HK-2 (cell line): Measurements from ENCODE around the gene TAX1BP1.

Experiments used
- DNase-seq: peaks from one replicate; pipeline ENCODE4 v3.0.0-alpha.2; 2018; ENCODE audit not compliant: unreplicated experiment

The TAX1BP1 gene

DNA sequence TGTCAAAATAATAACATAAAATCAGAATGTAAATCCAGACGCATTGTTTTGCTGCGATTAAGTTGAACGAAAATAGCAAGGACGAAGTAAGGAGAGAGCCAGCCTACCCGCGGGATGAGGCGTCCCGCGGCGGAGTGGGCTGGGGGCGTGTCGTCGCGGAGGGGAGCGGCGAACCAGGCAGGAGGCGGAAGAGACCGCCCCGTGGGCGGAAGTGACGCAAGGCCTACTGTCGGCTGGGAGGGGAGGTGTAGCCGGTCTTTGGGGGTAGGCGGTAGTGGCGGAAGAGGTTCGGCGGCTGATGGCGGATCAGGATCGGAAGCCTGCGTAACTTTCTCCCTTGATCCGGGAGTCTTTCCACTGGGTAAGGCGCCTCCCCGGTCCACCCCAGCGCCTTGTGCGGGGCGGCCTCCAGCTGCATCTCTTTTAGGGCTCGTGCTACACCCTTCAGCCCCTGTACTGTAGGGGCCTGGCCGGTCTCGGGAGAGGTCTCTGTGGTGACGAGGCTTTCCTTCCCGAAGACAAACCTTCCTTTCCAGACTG, at the start of gene TAX1BP1:
Gene TAX1BP1 (plus strand): TSS at position 254 of the 540 bp plus-strand sequence. CDS start 8,363 bp downstream, outside the sequence.
- peak; percentile 92 for DNase-seq

DNA sequence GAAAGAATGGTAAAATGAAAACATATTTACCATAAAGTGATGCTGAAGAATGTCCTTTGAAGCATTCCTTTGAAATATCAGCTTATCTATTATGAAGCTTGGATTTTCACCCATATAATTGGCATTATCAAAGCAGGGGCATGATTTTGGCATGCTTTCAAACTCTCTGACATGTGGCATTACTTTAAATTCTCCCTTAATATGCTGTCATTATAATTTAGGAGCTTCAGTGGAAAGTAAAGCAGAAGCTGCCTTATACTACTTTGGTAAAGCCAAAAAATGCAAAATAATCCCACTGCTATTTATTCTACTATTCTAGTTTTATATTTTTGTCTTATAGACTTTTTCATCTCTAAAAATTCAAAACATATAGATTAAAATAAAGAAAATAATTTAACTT, 49.3 kb upstream of the TAX1BP1 start:
- no peak for DNase-seq

DNA sequence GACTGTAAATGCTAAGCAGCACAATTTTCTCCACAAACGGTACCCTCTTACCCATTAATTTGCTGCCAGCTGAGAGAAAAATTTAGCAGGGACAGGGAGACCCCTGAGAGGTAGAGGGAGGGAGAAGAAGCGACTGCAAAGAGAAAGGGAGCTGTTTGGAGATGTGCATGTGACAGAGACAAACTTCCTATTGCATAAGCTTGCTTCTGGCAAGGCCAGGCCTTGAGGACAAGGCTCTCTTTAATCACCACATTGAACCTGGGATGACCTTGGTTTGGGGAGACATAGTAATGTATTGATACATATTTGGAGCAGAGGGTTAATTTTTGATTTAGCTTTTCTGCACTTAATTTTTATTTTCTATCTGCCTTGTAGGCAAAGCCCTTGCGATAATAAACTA, 46.2 kb upstream of the TAX1BP1 start:
- no peak for DNase-seq

DNA sequence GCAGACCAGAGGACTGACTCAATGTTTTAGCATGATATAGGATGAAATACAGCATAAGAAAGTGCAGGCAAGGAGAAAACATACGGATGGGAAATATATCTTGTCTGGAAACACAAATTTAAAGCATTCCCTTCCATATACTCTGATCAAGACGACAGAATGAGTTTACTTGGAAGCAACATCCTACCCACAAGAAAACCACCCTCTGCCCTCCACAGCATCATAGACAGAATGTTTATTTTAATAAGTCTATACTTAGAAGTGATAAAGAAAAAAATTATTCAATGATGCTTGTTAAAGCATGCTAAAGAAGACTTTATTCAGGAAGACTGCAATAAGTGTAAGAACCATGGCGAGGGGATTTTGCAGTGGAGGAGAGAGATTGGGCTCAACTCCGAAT, 44.9 kb upstream of the TAX1BP1 start:
- no peak for DNase-seq

DNA sequence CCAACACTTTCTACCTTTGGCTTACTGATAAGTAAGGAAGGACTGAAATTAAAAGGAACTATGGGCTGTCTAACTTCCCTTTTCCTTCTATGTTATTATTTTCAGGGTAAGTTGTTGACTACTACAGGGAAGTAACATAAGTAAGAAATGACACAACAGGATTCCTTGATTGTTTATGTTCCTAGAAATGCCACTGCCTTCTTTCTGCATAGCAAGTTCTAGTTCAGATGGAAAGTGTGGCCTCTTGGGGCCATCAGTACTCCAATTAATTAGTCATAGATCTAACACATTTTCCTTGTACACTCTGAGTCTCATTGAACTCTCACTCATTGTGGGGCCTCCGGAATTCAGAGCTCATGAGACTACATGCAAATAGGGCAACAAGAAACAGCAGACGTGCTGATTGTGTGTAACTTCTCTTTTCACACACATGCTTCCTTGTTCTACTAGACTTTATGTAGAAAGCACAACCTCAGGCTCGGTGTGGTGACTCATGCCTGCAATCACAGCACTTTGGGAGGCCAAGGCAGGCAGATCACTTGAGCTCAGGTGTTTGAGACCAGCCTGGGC, 42.0 kb upstream of the TAX1BP1 start:
- peak; percentile 10 for DNase-seq

DNA sequence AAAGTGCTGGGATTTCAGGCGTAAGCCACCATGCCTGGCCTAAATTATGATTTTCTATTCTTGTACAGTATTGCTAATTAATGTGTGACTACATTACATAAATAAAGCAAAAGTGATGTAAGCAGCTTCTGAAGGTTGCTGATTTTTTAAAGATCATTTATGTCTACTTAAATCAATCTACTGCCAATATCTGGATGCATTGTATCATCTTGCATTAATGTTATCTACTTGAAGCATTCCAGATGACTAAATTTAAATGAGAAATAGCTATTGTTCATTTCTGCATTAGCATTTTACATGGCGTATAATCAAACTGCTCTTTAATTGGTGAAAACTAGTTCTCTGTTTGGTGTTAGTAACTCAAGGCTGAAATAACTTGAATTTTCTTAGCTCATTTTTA, 40.2 kb upstream of the TAX1BP1 start:
- DNase-seq = no peak

DNA sequence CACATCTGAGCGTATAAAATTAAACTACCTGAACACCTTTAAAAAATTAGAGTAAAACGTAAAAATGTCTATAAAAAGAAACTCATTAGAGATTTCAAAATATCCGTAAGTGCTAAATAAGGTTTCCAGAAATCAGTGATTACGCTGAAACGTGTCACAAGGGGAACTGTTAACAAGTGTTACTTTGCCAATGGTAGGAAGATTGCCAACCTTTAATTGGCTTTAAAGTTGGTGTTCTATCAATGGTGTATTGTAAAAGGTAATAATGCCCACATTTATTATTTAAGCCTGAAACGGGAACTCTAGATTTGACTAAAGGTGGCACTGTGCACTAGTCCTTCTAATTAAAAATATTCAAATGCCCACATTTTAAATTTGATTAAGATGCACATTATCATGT, 39.5 kb upstream of the TAX1BP1 start:
- DNase-seq = no peak

DNA sequence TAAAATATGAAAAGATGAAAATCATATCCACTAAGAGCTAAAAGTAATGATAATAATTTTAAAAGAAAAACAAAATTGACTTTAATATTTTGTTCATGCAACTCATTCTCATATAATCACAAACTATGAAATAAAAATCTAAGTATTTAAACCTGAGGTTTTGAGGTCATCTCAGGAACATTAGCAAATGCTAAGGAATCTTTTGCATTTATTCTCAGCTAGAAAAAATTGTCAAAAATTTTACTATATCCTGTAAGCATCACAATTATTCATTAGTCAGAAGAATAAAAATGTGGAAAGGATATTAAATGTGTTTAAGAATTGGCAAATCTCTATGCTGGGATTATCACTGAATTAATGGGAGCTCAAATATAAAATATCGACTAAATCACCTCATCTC, 36.8 kb upstream of the TAX1BP1 start:
- no peak for DNase-seq

DNA sequence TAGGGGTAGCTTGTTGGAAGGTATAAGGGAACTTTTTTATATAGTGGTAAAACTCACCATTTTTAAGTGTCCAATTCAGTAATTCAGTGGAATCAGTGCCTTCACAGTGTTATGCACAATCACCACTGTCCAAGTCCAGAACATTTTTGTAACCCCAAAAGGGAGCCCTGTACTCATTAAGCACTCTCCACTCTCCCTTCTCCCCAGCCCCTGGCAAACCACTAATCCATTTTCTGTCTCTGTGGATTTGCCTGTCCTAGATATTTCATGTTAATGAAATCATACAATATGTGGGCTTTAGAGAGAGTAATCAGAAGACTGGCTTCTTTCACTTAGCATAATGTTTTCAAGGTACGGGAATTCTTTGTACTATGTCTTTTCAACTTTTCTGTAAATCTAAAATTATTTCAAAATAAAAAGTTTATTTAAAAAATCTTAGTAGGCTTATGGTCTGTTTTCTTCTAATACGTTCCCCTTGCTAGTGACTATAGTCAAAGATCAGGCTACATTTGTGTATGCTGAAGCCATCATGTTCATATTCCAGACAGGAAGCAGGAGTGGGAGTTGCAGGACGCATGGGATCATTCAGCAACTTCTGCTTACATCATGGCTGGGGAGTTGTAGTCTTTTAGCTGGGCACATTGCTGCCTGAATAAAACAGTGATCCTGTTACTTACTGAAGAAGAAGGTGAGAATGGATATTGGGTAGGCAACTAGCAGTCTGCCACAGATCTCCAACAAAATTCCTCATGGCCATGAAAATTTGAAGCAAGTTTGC, 35.4 kb upstream of the TAX1BP1 start:
- no peak for DNase-seq

DNA sequence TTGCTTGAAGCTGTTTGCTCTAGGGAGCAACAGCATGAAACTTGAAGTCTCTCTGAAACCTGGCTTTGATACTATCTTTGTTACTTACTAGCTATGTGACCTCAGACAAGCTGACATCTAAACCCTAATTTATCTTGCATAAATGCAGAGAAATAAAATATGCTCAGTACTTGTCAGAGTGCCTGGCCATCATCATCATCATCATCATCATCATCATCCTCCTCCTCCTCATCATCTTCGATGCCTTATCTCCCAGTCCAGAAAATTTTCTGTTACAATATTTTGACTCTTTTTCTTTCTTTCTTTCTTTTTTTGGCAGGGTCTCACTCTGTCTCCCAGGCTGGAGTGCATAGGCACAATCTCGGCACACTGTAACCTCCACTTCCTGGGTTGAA, 34.8 kb upstream of the TAX1BP1 start:
- no peak for DNase-seq

DNA sequence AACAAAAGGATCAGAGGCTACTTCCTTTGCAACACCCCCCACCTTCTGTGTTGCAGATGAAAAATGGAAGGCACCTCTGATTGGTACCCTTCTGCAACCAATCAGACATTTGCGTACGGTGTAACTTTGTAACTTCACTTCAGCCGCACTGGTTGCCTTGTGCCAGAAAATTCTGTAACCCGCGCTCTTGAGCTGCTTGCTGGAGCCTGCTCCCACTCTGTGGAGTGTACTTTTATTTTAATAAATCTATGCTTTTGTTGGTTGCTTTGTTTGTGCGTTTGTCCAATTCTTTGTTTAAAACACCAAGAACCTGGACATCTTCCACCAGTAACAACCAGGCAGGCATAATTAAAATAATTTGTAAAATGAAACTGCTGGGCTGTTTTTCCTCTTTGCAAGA, 31.5 kb upstream of the TAX1BP1 start:
- no peak for DNase-seq

DNA sequence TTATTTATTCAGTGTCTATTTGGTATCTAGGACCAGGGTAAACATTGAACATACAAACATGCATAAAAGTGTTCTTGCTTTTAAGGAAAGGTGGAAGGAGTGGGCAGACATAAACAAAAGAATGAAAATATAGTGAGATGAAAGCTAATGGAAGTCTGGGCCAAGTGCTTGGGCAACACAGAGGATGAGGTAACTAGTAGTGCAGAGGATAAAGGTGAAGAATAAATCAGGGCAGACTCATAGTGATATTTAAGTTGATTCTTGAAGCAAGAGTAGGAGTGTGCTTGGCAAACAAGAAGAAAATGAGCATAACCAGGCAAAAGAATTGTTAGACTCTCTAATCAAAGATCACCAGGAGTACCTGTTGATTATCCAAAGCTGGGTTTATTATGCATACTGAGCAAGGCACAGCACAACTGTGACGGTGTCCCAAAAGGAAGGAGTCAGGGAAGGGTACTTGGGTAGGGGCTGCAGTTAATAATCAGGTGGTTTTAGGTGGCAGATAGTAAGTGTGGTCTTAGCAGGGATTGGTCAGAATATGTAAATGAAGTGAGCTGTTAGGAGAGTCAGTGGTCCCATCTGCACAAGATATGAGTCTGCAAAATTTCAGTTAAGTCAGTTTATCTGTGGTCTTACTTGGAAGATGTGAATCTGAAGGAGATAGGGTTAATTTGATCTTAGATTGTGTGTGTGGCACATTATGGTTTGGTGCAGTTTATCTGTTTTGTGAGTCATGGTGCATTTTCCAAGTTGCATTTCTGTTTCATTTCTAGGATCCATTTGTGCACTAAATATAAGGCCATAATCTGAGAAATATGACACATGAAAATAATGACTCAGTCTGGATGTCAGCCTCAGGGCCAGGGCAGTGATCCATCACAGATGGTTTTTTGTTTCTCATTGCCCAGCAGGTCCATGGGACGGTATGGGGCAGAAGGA, 30.6 kb upstream of the TAX1BP1 start:
- no peak for DNase-seq

DNA sequence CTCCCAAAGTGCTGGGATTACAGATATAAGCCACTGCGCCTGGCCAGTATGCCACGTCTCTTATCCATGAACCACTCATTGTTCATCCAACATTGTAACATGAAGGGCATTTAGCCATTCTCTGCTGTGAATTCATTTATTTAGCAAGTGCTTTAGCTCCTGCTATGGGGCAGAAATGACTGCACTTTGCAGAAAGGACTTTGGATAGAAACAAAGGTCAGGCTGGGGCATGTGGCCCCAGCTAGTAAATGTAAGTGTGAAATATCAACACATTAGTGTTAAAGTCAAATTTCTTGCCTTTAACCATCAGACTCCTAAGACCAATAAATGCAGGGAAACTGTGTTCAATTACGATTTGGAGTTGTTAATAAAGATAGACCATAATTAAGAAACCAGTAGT, 27.7 kb upstream of the TAX1BP1 start:
- no peak for DNase-seq

DNA sequence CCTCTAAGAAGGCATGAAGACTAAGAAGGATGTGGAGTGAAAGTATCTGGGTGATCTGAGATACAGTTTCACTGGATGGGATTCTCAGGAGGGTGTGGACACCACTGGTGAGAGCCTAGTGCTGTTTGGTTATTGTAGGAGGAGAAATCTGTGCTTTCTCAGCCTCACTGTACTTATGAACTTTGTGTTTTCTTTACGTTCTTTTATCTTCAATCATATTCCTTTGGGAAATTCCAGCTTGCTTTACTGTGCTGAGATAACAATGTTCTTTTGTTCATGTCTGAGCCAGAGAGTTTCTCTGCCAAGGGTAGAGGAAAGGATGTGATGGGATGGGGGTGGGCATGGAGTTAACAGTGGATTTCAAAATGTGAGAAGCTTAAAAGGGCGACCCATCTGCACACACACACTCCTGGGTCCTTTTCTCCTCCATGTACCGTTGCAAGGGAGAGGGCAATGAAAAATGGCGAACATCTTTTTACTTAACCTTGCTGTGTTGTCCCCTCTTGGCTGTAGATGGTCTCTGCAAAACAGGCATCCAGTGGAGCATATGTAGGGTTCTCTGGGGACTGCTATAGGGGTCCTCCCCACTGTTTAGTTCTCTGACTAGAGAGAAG, 25.0 kb upstream of the TAX1BP1 start:
- DNase-seq = no peak

DNA sequence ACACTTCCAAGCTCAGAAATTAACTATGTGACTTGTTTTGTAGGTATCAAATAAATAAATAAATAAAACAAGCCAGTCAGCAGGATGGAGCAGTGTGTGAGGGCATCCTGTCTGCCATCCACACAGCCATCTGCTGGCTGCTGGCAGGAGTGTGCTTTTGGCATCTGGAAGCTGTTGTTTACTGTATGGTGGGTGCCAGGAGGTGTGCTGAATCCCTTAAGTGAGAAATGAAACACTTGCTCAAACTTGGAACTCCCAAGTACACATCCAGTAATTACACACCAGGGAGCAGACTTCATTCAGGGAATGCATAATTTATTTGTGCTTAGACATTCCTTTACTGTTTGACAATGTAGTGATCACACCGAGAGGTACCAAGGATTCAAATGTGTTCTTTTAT, 16.9 kb upstream of the TAX1BP1 start:
- no peak for DNase-seq

DNA sequence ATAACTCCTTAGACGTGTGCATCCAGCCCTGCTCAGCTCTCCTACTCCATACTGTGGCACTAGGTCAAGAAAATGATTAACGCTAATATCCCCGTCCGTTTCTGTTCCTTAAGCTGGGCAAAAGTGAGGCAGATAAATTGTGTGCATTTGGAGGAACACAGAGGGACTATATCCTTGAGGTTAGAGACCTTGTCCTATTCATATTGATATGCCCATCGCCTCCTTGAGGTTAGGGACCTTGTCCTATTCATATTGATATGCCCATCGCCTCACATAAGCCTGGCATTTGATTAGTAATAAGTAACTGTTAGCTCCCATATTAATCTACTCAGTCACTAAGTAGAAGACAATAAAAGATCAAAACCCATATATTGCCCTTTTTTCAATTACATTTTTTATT, 12.9 kb upstream of the TAX1BP1 start:
- no peak for DNase-seq

DNA sequence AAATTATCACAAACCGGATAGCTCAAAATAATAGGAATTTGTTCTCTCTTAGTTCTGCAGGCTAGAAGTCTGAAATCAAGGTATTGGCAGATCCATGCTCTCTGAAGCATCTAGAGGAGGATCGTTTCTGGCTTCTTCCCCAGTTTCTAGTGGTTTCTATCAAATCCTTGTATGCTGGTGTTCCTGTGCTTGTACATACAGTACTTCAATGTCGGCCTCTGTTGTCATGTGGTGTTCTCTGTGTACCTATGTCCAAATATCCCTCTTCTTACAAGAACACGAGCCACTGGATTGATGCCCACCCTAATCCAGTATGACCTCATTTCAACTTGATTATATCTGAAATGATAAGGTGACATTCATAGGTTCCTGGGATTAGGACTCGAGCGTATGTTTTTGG, 9.8 kb upstream of the TAX1BP1 start:
- no peak for DNase-seq

DNA sequence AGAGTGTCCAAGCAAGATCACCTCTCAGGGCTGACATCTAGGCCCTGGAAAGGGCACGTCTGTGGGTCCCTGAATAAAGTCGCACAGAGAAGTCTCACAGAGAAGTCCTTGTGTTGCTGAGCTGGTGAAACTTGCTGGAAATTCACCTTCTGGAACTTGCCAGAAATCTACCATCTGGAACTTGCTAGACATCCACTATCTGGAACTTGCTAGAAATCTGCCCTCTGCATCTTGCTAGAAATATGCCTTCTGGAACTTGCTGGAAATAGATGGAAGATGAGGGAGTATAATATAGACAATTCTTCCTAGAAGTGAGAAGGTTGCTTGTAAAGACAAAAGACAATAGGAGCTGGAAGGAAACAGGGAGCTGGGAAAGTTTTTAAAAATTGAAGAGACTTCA, 5.4 kb upstream of the TAX1BP1 start:
- DNase-seq = no peak

DNA sequence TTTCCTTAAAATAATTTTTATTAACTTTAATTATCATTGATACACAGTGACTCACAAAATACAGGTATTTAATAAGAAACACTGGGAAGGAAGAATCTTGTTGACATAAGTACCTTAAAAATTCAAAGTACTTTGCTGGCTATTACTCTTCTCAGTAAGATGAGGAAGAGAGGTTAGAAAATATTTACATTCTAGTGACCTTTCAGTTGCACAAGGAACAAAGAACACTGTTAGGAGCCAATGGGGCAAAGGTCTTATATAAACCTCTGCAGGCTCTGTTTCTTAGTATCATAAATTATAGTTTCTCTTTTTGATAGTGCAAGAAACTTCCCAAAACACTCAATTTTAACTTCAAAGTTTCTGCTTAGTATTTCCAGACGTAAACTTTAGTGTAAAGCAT, 4.8 kb upstream of the TAX1BP1 start:
- DNase-seq = no peak

DNA sequence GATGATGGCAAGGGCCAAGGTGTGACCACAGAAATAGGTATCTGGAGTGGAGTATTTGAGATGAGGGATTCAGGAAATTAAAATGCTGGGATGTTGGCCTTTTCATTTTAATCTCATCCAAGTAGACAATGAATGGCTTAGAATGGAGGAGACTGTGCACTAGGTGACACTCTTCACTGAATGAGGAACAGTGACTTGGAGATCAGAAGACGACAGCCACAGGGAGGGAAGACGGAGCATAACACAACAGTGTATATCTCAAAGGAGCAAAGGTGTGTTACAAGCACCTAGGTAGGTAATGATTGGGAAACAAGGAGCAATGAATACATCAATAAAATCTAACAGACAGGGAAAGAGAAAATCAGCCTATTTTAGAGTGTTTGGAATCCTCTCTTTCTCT, 4.1 kb upstream of the TAX1BP1 start:
- DNase-seq = no peak

DNA sequence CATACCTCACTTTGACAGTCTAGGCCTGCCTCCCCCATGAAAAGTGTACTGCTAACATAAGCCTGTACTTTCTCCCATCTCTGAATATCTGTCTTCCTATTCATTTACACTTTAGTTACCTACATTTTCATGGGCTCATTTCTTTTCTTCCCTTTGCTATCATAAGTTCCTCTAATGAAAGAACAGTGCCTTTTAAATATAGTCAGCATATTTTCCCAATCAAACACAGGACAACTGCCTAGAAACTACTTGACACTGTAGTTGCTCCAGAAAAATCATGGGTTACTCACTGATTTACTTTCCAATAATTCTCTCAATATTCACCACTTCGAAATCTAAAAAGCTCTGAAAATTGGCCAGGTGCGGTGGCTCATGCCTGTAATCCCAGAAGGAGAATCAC, 2.8 kb upstream of the TAX1BP1 start:
- no peak for DNase-seq

DNA sequence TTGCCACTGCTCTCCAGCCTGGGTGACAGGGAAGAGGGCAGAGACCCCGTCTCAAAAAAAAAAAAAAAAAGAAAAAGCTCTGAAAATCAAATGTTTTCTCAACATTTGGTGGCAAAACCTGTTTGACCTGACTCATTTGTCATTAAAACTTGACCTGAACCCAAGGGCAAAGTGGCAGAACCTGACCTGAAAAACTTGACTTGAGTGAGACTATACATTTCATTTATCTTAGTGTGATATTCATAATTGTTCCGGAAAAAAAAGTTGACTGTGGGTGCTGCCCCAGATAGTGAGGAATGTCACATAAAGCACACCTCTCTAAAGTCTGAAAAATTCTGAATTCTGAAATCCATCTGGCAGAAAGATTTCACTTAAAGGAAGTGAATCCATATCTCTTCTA, 2.3 kb upstream of the TAX1BP1 start:
- no peak for DNase-seq
